HepG2 (cell line): ENCODE data around the gene RPL18. TPM values are rescaled to one million over a fixed set of nuclear protein-coding genes. Genes with fewer than 3 reads are reported as not detected.

Experiments used
- BATF2 ChIP-seq: sonication (generic); formaldehyde crosslinking; IDR thresholded peaks from 2 replicates; pipeline ENCODE4 v1.8.0; 2022; ENCODE audit warnings: mild to moderate bottlenecking, missing genetic modification reagents, moderate library complexity
- BHLHE40 ChIP-seq: IDR thresholded peaks from 2 replicates; pipeline ENCODE4 v1.6.1; 2011; ENCODE audit warnings: low read length, improper control_type of control experiment
- DNMT1 ChIP-seq: sonication (generic); formaldehyde crosslinking; IDR thresholded peaks from 2 replicates; pipeline ENCODE4 v1.5.1; 2020; ENCODE audit warnings: mild to moderate bottlenecking, missing genetic modification reagents
- E2F2 ChIP-seq: sonication (generic); formaldehyde crosslinking; IDR thresholded peaks from 2 replicates; pipeline ENCODE4 v1.4.0; 2020; ENCODE audit warnings: missing genetic modification reagents, borderline replicate concordance
- ERF ChIP-seq: IDR thresholded peaks from 2 replicates; pipeline ENCODE4 v1.6.1; 2018; ENCODE audit warnings: missing biosample characterization, missing genetic modification reagents
- FOSL1 ChIP-seq: sonication (generic); formaldehyde crosslinking; IDR thresholded peaks from 2 replicates; pipeline ENCODE4 v1.9.0; 2021; ENCODE audit warnings: missing genetic modification reagents, borderline replicate concordance
- HHEX ChIP-seq: IDR thresholded peaks from 2 replicates; pipeline ENCODE4 v1.6.1; 2016; ENCODE audit warnings: control low read depth
- HNF1B ChIP-seq: sonication (generic); formaldehyde crosslinking; IDR thresholded peaks from 2 replicates; pipeline ENCODE4 v1.5.1; 2020; ENCODE audit warnings: mild to moderate bottlenecking, moderate library complexity, missing genetic modification reagents
- NFE2 ChIP-seq: sonication (generic); formaldehyde crosslinking; IDR thresholded peaks from 2 replicates; pipeline ENCODE4 v1.4.0; 2020; ENCODE audit warnings: missing genetic modification reagents
- NONO ChIP-seq, 2 experiments: fragments of 450-650 bp in 1 of 2; sonication (generic) in 1 of 2; formaldehyde crosslinking in 1 of 2; IDR thresholded peaks in 1 of 2; conservative IDR thresholded peaks in 1 of 2; 2 replicates each; pipeline versions ENCODE4 v1.6.1 to v1.8.0; 2017 to 2022; ENCODE audit warnings: mild to moderate bottlenecking in 1 of 2, missing genetic modification reagents in 1 of 2, moderate library complexity in 1 of 2
- NR2F6 ChIP-seq, 2 experiments: IDR thresholded peaks; 2 replicates each; pipeline ENCODE4 v1.6.1; 2016; ENCODE audit warnings: antibody characterized with exemption in 1 of 2, mild to moderate bottlenecking in 1 of 2
- SOX13 ChIP-seq, 3 experiments: fragments of 450-650 bp in 1 of 3; sonication (generic) in 1 of 3; formaldehyde crosslinking in 1 of 3; IDR thresholded peaks in 2 of 3; conservative IDR thresholded peaks in 1 of 3; 2 replicates each; pipeline versions ENCODE4 v1.5.0 to v1.6.1; 2016 to 2020; ENCODE audit warnings: antibody characterized with exemption in 1 of 3, mild to moderate bottlenecking in 1 of 3, missing compliant biosample characterization in 1 of 3, missing genetic modification reagents in 1 of 3, moderate library complexity in 1 of 3
- SRSF1 ChIP-seq: fragments of 200-400 bp; formaldehyde crosslinking; optimal IDR thresholded peaks from 2 replicates; pipeline ENCODE3; 2017; ENCODE audit warnings: mild to moderate bottlenecking, low read depth, low read length, moderate library complexity
- SSRP1 ChIP-seq: IDR thresholded peaks from 2 replicates; pipeline ENCODE4 v1.6.1; 2016; ENCODE audit warnings: control low read depth
- TBP ChIP-seq: sonication (generic); formaldehyde crosslinking; IDR thresholded peaks from 2 replicates; pipeline ENCODE4 v1.5.0; 2020; ENCODE audit warnings: missing genetic modification reagents
- TIGD3 ChIP-seq: sonication (generic); formaldehyde crosslinking; IDR thresholded peaks from 2 replicates; pipeline ENCODE4 v1.5.1; 2020; ENCODE audit warnings: mild to moderate bottlenecking, missing genetic modification reagents, borderline replicate concordance
- ZBTB43 ChIP-seq: sonication (generic); formaldehyde crosslinking; conservative IDR thresholded peaks from 2 replicates; pipeline ENCODE4 v1.4.0; 2020; ENCODE audit warnings: missing genetic modification reagents
- ZNF326 ChIP-seq: sonication (generic); formaldehyde crosslinking; IDR thresholded peaks from 2 replicates; pipeline ENCODE4 v1.4.0; 2020; ENCODE audit warnings: missing genetic modification reagents, borderline replicate concordance
- ZNF552 ChIP-seq: sonication (generic); formaldehyde crosslinking; IDR thresholded peaks from 2 replicates; pipeline ENCODE4 v1.9.0; 2022; ENCODE audit warnings: missing genetic modification reagents, mild to moderate bottlenecking, borderline replicate concordance
- ZNF564 ChIP-seq: sonication (generic); formaldehyde crosslinking; IDR thresholded peaks from 2 replicates; pipeline ENCODE4 v1.8.1; 2023; ENCODE audit warnings: mild to moderate bottlenecking, missing genetic modification reagents
- ZNF605 ChIP-seq: sonication (generic); formaldehyde crosslinking; IDR thresholded peaks from 2 replicates; pipeline ENCODE4 v1.8.0; 2022; ENCODE audit warnings: mild to moderate bottlenecking, missing genetic modification reagents
- ZNF615 ChIP-seq: sonication (generic); formaldehyde crosslinking; IDR thresholded peaks from 2 replicates; pipeline ENCODE4 v1.5.0; 2020; ENCODE audit warnings: mild to moderate bottlenecking, missing genetic modification reagents, borderline replicate concordance
- ZNF841 ChIP-seq: sonication (generic); formaldehyde crosslinking; IDR thresholded peaks from 2 replicates; pipeline ENCODE4 v1.8.1; 2023; ENCODE audit warnings: missing genetic modification reagents, borderline replicate concordance
- polyA plus RNA-seq, 8 experiments: library from polyadenylated mRNA; depleted of rRNA in 3 of 8; stranded (reverse) in 7 of 8; unstranded in 1 of 8; fragments of >200 nt; fragmentation: Illumina TruSeq in 4 of 8; extraction: Trizol in 4 of 8; gene quantifications; 2 replicates each; pipeline versions ENCODE4 v1.2.1 to v1.2.3, GENCODE V29; 2011 to 2016; ENCODE audit warnings: low read depth in 4 of 8, missing spikeins in 1 of 8, mixed read lengths in 1 of 8; ENCODE audit not compliant: insufficient read depth in 1 of 8
- total RNA-seq, 5 experiments: library from RNA; depleted of rRNA; stranded (reverse); fragments of >200 nt; fragmentation: Illumina TruSeq; extraction: Trizol; gene quantifications; 2 replicates each; pipeline ENCODE4 v1.2.3, GENCODE V29; 2016; ENCODE audit warnings: low read depth in 1 of 5

Gene RPL18
- total and polyA plus RNA-seq, 2 of the 13 experiments (the other 11 are each of a cell fraction or from before 2014, with no cell fraction given) = 1,485 to 1,639 TPM

GRCh38 chr19:48634424-48635262, 15.7 kb upstream of the RPL18 start (continued):
- TF ChIP-seq SOX13 (IDR thresholded peaks at IDR 0.05) (no peak), SOX13 (CRISPR knock-in tag; conservative IDR thresholded peaks at IDR 0.05 in 1 of 2, IDR thresholded peaks at IDR 0.05 in 1 of 2) (peak in 1 of 2 experiments; percentile 54; a peak in 1 of 4 replicates), NR2F6 (IDR thresholded peaks at IDR 0.05) (no peak), NR2F6 (CRISPR knock-in tag; IDR thresholded peaks at IDR 0.05) (peak; percentile 67; the same call in 1 of the 2 replicates), ZBTB43 (no peak; the same call in 1 of the 2 replicates), ZNF326 (CRISPR knock-in tag) (no peak), ZNF552 (CRISPR knock-in tag) (no peak), HHEX (CRISPR knock-in tag) (no peak), ZNF564 (CRISPR knock-in tag) (no peak), NONO (IDR thresholded peaks at IDR 0.05) (no peak), NONO (CRISPR knock-in tag; conservative IDR thresholded peaks at IDR 0.05) (peak; percentile 70; the same call in 1 of the 2 replicates), BATF2 (no peak), DNMT1 (CRISPR knock-in tag) (no peak), BHLHE40 (peak; percentile 99), ZNF615 (CRISPR knock-in tag) (no peak), ZNF841 (CRISPR knock-in tag) (no peak), SSRP1 (CRISPR knock-in tag) (no peak), SRSF1 (no peak), NFE2 (CRISPR knock-in tag) (no peak), ERF (CRISPR knock-in tag) (peak; percentile 88), TBP (CRISPR knock-in tag) (no peak), HNF1B (CRISPR knock-in tag) (peak; percentile 69; the same call in 1 of the 2 replicates), TIGD3 (CRISPR knock-in tag) (no peak), ZNF605 (peak; percentile 87), E2F2 (no peak), FOSL1 (CRISPR knock-in tag) (no peak)
